VCaP (cell line): ENCODE data around the gene IFT20.

Experiments
- H3K27ac ChIP-seq: fragments of 450-650 bp; 2 replicates; pipeline ENCODE4 v1.5.1; 2017
- TF ChIP-seq, protein P1 (sequence below): fragments of 450-650 bp; conservative IDR thresholded peaks from 2 replicates; pipeline ENCODE4 v1.5.1; 2017; ENCODE audit warnings: mild to moderate bottlenecking, moderate library complexity

The IFT20 gene

DNA sequence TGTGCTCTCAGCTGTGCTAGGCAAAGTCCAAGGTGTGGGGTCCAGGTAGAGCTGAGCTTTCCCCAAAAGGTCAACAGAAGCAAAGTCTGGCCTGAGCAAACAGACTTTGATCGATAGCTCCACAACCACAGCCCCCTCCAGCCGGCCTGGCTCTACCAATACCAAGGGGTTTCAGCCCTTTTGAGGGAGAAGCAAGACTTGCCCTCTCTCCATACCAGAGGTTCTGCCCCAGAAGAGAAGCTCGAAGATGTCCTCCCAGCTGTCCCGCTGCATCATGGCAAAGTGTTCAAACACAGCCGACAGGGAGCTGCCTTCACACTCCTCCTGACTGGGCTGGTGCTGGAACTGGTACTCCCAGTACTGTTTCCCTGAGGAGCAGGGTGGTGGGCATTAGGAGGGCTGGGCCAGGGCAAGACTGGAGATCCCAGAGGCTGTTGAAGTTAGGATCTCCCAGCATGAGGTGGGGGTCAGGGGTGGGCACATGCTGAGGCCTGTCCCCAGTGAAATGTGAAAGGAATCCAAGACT lies 33.1 kb upstream of the IFT20 start:
- H3K27ac ChIP-seq = no peak overlapping the region
- TF ChIP-seq, protein P1, sequence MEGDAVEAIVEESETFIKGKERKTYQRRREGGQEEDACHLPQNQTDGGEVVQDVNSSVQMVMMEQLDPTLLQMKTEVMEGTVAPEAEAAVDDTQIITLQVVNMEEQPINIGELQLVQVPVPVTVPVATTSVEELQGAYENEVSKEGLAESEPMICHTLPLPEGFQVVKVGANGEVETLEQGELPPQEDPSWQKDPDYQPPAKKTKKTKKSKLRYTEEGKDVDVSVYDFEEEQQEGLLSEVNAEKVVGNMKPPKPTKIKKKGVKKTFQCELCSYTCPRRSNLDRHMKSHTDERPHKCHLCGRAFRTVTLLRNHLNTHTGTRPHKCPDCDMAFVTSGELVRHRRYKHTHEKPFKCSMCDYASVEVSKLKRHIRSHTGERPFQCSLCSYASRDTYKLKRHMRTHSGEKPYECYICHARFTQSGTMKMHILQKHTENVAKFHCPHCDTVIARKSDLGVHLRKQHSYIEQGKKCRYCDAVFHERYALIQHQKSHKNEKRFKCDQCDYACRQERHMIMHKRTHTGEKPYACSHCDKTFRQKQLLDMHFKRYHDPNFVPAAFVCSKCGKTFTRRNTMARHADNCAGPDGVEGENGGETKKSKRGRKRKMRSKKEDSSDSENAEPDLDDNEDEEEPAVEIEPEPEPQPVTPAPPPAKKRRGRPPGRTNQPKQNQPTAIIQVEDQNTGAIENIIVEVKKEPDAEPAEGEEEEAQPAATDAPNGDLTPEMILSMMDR = no peak

DNA sequence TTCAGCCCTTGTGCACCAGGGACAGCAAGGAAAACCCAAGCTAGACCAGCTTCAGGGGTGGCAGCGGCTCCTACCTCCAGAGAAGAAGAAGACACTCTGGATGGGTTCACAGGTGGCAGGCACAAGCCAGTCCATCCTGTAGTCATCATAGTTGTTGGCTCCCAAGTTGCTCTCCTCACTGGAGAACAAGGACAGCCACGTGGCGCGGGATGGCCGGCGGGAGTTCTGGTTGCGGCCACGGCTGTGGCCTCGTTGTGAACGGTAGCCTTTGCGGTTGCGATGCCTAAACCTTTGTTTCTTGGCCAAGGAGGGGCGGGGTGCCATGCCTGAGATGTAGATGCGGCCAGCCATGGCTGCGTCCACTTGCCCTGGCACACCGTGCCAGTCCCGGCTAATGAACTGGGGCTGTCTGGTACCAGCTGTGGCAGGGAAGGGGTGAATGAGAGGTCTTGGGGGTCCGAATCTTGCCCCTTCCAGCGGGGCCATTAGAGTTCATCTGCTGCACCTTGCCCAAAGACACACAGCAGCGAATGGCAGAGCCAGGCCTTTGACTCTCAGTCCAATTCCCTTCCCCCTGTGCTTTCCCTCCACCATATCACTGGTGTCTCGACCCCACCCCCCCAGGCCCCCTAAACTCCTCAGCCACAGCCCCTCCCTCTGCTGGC lies 32.5 kb upstream of the IFT20 start:
- TF ChIP-seq, protein P1 = no peak

DNA sequence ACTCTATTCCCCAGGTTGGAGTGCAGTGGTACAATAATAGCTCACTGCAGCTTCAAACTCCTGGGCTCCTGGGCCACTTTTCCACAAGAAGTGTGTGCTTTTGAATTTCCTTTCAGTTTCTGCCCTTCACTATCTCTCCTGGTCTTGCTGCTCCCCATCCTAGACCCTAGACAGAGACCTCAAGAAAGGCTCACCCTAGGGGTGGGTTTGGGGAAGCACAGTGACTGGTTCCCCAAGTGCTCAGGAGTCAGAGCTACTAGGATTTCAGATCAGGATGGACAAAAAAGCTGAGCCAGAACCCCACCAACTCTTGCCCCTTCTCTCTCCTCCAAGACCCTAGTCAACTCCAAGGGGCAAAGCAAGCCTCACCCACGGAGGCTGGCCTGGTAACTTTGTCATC lies 31.3 kb upstream of the IFT20 start:
- H3K27ac ChIP-seq = no peak overlapping the region
- TF ChIP-seq, protein P1 = no peak

More for the DNA sequence above, 32.5 kb upstream of the IFT20 start:
- no peak overlapping the region for H3K27ac ChIP-seq

DNA sequence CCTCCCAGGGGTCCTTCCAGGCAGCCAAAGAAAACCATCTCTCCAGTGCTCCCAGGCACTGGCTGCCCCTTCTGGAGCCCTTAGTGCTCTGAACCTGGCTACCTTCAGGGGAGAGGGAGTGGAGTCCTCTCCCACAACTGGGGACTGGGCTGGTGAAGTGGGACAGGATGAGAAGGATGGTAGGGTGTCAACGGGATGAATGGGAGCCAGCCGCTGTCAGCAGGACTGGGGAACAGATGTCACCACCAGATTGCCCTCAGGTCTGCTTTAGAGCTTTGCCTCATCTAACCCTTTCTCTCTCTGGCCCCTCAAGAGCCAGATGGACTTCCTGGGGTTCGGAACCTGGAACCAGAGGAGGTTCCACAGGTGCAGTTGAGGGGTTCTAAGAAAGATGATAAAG lies 30.2 kb upstream of the IFT20 start:
- no peak overlapping the region for H3K27ac ChIP-seq
- TF ChIP-seq, protein P1 = no peak

DNA sequence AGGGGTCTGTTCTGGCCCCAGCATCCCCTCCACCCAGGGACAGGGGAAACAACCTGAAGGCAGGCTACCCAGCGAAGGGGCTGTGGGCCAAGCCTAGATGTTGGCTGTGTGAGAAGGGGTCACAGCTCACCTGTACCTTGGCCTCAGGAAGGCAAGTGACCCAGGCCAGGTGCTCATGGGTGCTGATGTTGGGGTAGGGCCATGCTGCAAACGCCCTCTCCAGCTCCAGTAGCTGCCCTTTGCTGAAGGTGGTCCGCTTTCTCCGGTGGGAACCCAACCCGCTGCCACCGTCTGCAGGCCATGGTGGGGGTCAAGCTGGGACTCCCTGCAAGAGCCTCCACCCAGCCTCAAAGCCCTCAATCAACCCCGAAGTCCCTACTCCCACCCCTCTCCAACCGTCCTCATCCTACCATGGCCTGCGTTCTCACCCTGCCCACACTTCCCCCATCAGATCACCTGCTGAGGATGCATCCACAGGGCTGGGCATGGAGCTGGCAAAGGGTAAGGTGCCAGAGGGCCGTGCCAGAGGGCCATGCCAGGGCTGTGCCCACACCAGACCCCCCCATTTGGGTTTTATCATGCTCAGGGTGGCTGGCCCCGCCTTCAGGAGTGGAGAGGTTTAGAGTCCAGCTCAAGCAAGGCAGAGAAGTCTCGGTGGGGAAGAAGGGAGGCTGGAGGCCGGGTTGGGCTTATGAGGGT lies 29.5 kb upstream of the IFT20 start, which contains the start of gene SEBOX:
Gene SEBOX (minus strand): TSS at position 535 of the 699 bp plus-strand sequence. CDS start 48 bp downstream, at position 487.
- TF ChIP-seq, protein P1 = no peak
- no peak within 1 kb of the TSS for H3K27ac ChIP-seq

DNA sequence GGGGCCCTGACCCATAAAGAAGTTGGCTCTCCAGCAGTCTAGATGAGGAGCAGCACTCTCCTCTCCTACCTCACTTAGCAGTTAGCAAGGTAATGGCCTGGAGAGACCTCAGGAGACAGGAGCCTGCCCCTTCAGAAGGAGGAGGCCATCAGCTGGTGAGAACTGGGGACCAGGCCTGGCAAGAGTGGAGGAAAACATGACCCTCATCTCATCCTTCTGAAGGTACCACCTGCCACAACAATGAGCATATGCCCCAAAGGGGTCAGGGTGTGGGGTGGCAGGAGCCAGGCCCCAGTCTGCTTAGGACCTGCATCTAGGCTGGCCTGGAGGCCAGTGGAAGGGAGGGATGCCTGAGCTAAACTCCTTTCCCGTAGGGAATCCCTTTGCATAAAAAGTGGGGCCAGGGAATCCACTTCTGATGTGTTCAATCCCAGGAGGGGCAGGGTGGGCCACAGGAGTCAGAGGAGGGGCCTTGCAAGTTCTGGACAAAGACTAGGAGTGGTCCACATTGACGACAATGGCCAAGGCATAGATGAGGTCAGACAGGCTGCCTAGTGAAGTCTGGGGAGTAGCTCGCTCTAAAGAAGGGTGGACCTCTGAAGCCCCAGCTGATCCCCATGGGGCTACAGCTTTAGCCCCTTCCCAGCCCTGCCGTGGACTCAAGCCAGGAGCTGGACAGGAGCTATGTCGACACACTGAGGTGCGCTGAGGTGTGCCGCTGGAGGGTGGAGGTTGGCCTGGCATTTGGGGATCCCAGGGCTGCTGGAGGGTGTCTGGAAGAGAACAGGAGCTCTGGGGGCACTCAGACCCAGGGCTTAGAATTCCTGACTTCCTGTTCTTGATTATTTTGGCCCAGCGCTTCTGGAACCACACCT lies 28.7 kb upstream of the IFT20 start:
- H3K27ac ChIP-seq = no peak overlapping the region
- TF ChIP-seq, protein P1 = no peak

DNA sequence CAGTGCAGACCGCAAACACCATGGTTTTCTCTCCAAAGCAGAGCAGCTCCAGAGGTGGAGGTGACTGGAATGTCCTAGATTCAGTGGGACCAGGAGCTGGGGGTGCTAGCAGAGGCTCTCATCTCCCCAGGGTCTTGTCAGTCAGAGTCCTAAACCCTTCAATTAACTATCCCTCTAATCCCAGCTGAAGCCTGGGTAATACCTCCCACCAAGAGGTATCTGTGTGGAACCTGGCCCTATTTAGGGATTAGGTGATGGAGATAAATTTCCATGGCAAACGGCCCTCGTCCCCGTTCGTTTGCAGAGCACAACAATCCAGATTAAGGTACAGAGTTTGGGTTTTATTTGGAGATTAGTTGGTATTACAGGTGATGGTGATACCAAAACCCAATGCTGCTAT lies 27.9 kb upstream of the IFT20 start:
- H3K27ac ChIP-seq = no peak overlapping the region
- TF ChIP-seq, protein P1 = no peak
